Measurements from ENCODE around the gene GBGT1. TPM values are rescaled to one million over a fixed set of nuclear protein-coding genes. Genes with fewer than 3 reads are reported as not detected.

The GBGT1 gene
- total RNA-seq, 1 donor from 2014 or later = 98.4 TPM

- TF ChIP-seq CTCF (IDR thresholded peaks at IDR 0.05; ENCODE audit: unreplicated experiment) = no peak
- Mint-ChIP-seq H3K27me3 (ENCODE audit: unreplicated experiment) (peaks cover 22% of the 10 kb centered on the region), H3K9me3 (ENCODE audit: unreplicated experiment) (no peaks in the 10 kb centered on the region), H3K4me3 (ENCODE audit: unreplicated experiment) (peak overlapping the region; percentile 91), H3K27ac (ENCODE audit: unreplicated experiment) (peak overlapping the region; percentile 83), H3K36me3 (ENCODE audit: low read depth, unreplicated experiment) (peaks cover 21% of the 10 kb centered on the region), H3K4me1 (ENCODE audit: unreplicated experiment) (peaks cover 63% of the 10 kb centered on the region)
- no peak for DNase-seq (ENCODE audit: low spot score)
Measured at GRCh38 chr9:133119846-133120500, 43.7 kb downstream of the GBGT1 start.

- peaks cover 20% of the 10 kb centered on the region for H3K27me3 Mint-ChIP-seq (ENCODE audit: unreplicated experiment)
- no peak for TF ChIP-seq CTCF (IDR thresholded peaks at IDR 0.05; ENCODE audit: unreplicated experiment)
- H3K4me1 Mint-ChIP-seq (ENCODE audit: unreplicated experiment) = peaks cover 63% of the 10 kb centered on the region
- peak overlapping the region; percentile 83 for H3K27ac Mint-ChIP-seq (ENCODE audit: unreplicated experiment)
- peaks cover 18% of the 10 kb centered on the region for H3K36me3 Mint-ChIP-seq (ENCODE audit: low read depth, unreplicated experiment)
- peak overlapping the region; percentile 91 for H3K4me3 Mint-ChIP-seq (ENCODE audit: unreplicated experiment)
- H3K9me3 Mint-ChIP-seq (ENCODE audit: unreplicated experiment) = no peaks in the 10 kb centered on the region
- DNase-seq (ENCODE audit: low spot score) = peak; percentile 39
Measured at GRCh38 chr9:133119103-133119845, 44.4 kb downstream of the GBGT1 start.

- Mint-ChIP-seq H3K27me3 (ENCODE audit: unreplicated experiment) (peaks cover 17% of the 10 kb centered on the region), H3K27ac (ENCODE audit: unreplicated experiment) (peak overlapping the region; percentile 83), H3K9me3 (ENCODE audit: unreplicated experiment) (no peaks in the 10 kb centered on the region), H3K36me3 (ENCODE audit: low read depth, unreplicated experiment) (peaks cover 12% of the 10 kb centered on the region), H3K4me3 (ENCODE audit: unreplicated experiment) (peak overlapping the region; percentile 91), H3K4me1 (ENCODE audit: unreplicated experiment) (peaks cover 59% of the 10 kb centered on the region)
- DNase-seq (ENCODE audit: low spot score) = no peak
- no peak for TF ChIP-seq CTCF (IDR thresholded peaks at IDR 0.05; ENCODE audit: unreplicated experiment)
Measured at GRCh38 chr9:133118568-133118967, 45.1 kb downstream of the GBGT1 start.

- Mint-ChIP-seq H3K4me3 (ENCODE audit: unreplicated experiment) (peak overlapping the region; percentile 91), H3K9me3 (ENCODE audit: unreplicated experiment) (no peaks in the 10 kb centered on the region), H3K27me3 (ENCODE audit: unreplicated experiment) (peaks cover 16% of the 10 kb centered on the region), H3K27ac (ENCODE audit: unreplicated experiment) (peak overlapping the region; percentile 83), H3K36me3 (ENCODE audit: low read depth, unreplicated experiment) (peaks cover 12% of the 10 kb centered on the region), H3K4me1 (ENCODE audit: unreplicated experiment) (peaks cover 59% of the 10 kb centered on the region)
- no peak for DNase-seq (ENCODE audit: low spot score)
- TF ChIP-seq CTCF (IDR thresholded peaks at IDR 0.05; ENCODE audit: unreplicated experiment) = no peak
Measured at GRCh38 chr9:133118179-133118520, 45.6 kb downstream of the GBGT1 start.

Measured in endothelial cell (in vitro differentiated cells).